ENCODE measurements around the gene TKFC. TPM values are rescaled to one million over a fixed set of nuclear protein-coding genes. Genes with fewer than 3 reads are reported as not detected.

Gene TKFC
- total RNA-seq, 6 experiments from 2014 or later, result 36.6 to 216 (median 124) TPM

DNA sequence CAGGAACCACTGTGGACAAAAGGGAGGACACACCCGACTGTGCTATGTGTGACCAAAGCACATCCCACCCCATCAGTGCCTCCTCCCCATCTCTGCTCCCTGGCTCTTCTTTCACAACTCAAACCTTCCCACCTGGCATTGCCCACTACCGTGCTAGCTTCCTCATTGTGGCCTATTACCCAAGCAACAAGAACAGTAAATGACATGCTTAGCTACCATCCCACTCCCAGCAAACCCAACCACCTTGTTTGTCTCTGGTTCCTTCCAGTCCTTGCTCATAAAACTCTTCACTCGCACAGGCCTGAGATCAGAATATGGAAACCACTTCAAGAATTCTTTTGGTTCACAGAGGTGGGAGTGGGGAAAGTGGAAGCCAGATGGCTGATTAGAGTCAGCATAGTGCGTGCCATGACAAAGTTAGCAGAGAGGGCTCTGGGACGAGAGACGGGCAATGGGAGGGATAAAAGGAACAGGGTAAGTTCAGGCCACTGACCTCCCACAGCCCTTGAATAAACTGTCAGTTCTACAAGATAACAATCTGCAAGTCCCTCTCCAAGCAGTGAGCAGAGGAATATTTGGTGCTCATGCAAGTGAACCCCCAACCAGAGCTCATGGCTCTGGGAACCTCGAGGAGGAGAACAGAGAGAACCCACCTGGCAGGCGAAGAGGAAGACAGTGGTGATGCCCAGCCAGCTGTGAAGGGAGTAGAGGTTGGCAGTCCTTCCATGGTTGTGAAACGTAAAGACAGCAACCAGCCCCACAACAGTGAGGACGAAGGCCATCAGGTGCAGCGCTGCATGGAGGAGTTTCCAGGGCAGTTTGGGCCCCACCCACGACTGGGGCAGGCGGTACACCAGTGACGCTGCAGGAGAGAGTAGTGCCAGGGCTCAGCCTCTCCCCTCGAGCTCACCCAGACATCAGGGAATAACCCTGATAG, 20.4 kb downstream of the TKFC start:
- no peak for TF ChIP-seq POLR2A (IDR thresholded peaks at IDR 0.05)
- TF ChIP-seq CTCF (IDR thresholded peaks at IDR 0.05), result no peak
- H3K27ac ChIP-seq, result peak overlapping the region in 1 of 3 donors; percentile 67
- peak; percentile 82 to 94 (median 92) for ATAC-seq

DNA sequence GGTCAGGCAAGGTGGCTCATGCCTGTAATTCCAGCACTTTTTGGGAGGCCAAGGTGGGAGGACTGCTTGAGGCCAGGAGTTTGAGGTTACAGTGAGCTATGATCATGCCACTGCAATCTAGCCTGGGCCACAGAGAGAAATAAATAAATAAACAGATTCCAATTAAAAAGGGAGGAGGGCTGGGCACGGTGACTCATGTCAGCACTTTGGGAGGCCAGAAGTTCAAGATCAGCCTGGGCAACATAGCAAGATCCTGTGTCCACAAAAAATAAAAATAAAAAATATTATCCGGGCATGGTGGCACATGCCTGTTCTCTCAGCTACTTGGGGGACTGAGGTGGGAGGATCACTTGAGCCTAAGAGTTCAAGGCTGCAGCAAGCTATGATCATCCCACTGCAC, 21.2 kb downstream of the TKFC start:
- Histone ChIP-seq H3K9me3 (no peaks in the 10 kb centered on the region), H3K4me1 (peaks cover 0 to 12% (median 0%) of the 10 kb centered on the region in 4 donors), H3K36me3 (peaks cover 0 to 16% (median 2%) of the 10 kb centered on the region in 4 donors), H3K27ac (peak overlapping the region in 1 of 3 donors; percentile 67), H3K4me3 (no peak overlapping the region), H3K27me3 (no peaks in the 10 kb centered on the region)
- no peak for TF ChIP-seq CTCF (IDR thresholded peaks at IDR 0.05)
- TF ChIP-seq POLR2A (IDR thresholded peaks at IDR 0.05), result no peak
- DNase-seq (no peak), ATAC-seq (peak in 1 of 4 donors; percentile 4)
- intact Hi-C loops (cut with DNase I), result no loop called here
- 70% methylated on average over 2 of the region's 2 CpGs for WGBS (ENCODE audit: insufficient coverage, low coverage, low lambda C conversion rate, missing lambda C conversion rate)

More for the DNA sequence above, 20.4 kb downstream of the TKFC start:
- intact Hi-C loops (cut with DNase I), result no loop called here
- Histone ChIP-seq H3K4me1 (peaks cover 0 to 12% (median 0%) of the 10 kb centered on the region in 4 donors), H3K36me3 (peaks cover 0 to 17% (median 2%) of the 10 kb centered on the region in 4 donors), H3K27me3 (no peaks in the 10 kb centered on the region), H3K4me3 (no peak overlapping the region), H3K9me3 (no peaks in the 10 kb centered on the region)
- DNase-seq, result peak; percentile 73 to 94 (median 90)
- WGBS (ENCODE audit: insufficient coverage, low coverage, low lambda C conversion rate, missing lambda C conversion rate), result 36% methylated on average over 13 of the region's 15 CpGs

GRCh38 chr11:61356706-61357105, 23.7 kb downstream of the TKFC start:
- Histone ChIP-seq H3K27ac (no peak overlapping the region), H3K9me3 (no peaks in the 10 kb centered on the region)

GRCh38 chr11:61357233-61357893, 24.3 kb downstream of the TKFC start:
- 88% methylated on average over 5 of the region's 9 CpGs for WGBS (ENCODE audit: insufficient coverage, low coverage, low lambda C conversion rate, missing lambda C conversion rate)
- TF ChIP-seq POLR2A (IDR thresholded peaks at IDR 0.05), result no peak
- no peak for TF ChIP-seq CTCF (IDR thresholded peaks at IDR 0.05)
- intact Hi-C loops (cut with DNase I), result no loop called here
- Histone ChIP-seq H3K27ac (no peak overlapping the region), H3K9me3 (no peaks in the 10 kb centered on the region), H3K27me3 (no peaks in the 10 kb centered on the region), H3K36me3 (peaks cover 0 to 2% (median 0%) of the 10 kb centered on the region in 4 donors), H3K4me3 (no peak overlapping the region), H3K4me1 (peaks cover 0 to 18% (median 0%) of the 10 kb centered on the region in 4 donors)
- ATAC-seq (no peak), DNase-seq (no peak)

More at GRCh38 chr11:61356706-61357105, 23.7 kb downstream of the TKFC start:
- no CpG with 5 or more reads among the region's 4 CpGs for WGBS (ENCODE audit: insufficient coverage, low coverage, low lambda C conversion rate, missing lambda C conversion rate)
- ATAC-seq (no peak), DNase-seq (no peak)
- peaks cover 0 to 4% (median 0%) of the 10 kb centered on the region in 4 donors for H3K36me3 ChIP-seq
- intact Hi-C loops (cut with DNase I), result no loop called here
- TF ChIP-seq POLR2A (IDR thresholded peaks at IDR 0.05), result no peak
- no peak for TF ChIP-seq CTCF (IDR thresholded peaks at IDR 0.05)
- peaks cover 0 to 18% (median 0%) of the 10 kb centered on the region in 4 donors for H3K4me1 ChIP-seq
- no peak overlapping the region for H3K4me3 ChIP-seq
- no peaks in the 10 kb centered on the region for H3K27me3 ChIP-seq

Data from right lobe of liver (tissue), 6 donors.